ENCODE measurements around the gene ZFHX3. TPM values are rescaled to one million over a fixed set of nuclear protein-coding genes. Genes with fewer than 3 reads are reported as not detected.

ZFHX3 gene
- total RNA-seq, 1 donor from 2014 or later: 48.5 TPM

DNA sequence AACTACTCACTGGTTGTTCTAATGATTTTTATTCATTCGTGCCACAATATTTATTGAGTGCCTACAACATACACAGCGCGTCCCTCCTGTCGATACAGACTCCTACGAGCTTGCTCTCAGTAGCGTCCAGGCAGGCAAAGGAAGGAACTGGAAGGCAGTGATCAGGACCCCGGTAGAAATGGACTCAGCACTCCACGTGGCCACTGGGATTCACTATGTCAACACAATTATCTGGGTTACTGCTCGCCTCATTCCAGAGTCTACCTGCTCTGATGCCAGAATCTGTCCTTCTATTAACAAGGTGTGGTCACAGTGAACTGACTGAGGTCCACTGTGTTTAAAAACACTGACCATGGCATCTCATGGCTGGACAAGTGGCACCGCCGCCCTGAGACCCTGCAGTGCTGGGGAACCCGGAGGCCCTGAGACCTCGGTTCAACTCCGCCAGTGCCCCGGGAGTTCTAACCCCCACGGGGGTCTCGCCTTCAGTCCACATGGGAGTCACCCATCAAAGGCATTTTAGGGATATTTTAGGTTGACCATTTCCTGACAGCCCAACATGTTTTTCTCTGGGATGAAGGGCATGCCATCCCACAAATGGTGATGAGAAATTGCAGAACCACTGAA, 71.4 kb downstream of the ZFHX3 start:
- H3K27me3 Mint-ChIP-seq: no peaks in the 10 kb centered on the region
- no peak for DNase-seq (ENCODE audit: extremely low spot score, unreplicated experiment)
- H3K9me3 Mint-ChIP-seq: no peaks in the 10 kb centered on the region
- peak overlapping the region; percentile 33 for H3K27ac Mint-ChIP-seq
- TF ChIP-seq, protein P1, sequence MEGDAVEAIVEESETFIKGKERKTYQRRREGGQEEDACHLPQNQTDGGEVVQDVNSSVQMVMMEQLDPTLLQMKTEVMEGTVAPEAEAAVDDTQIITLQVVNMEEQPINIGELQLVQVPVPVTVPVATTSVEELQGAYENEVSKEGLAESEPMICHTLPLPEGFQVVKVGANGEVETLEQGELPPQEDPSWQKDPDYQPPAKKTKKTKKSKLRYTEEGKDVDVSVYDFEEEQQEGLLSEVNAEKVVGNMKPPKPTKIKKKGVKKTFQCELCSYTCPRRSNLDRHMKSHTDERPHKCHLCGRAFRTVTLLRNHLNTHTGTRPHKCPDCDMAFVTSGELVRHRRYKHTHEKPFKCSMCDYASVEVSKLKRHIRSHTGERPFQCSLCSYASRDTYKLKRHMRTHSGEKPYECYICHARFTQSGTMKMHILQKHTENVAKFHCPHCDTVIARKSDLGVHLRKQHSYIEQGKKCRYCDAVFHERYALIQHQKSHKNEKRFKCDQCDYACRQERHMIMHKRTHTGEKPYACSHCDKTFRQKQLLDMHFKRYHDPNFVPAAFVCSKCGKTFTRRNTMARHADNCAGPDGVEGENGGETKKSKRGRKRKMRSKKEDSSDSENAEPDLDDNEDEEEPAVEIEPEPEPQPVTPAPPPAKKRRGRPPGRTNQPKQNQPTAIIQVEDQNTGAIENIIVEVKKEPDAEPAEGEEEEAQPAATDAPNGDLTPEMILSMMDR (conservative IDR thresholded peaks at IDR 0.05): no peak
- no peak overlapping the region for H3K4me3 Mint-ChIP-seq
- H3K36me3 Mint-ChIP-seq: peaks cover 18% of the 10 kb centered on the region
- H3K4me1 Mint-ChIP-seq (ENCODE audit: unreplicated experiment): peaks cover 49% of the 10 kb centered on the region

DNA sequence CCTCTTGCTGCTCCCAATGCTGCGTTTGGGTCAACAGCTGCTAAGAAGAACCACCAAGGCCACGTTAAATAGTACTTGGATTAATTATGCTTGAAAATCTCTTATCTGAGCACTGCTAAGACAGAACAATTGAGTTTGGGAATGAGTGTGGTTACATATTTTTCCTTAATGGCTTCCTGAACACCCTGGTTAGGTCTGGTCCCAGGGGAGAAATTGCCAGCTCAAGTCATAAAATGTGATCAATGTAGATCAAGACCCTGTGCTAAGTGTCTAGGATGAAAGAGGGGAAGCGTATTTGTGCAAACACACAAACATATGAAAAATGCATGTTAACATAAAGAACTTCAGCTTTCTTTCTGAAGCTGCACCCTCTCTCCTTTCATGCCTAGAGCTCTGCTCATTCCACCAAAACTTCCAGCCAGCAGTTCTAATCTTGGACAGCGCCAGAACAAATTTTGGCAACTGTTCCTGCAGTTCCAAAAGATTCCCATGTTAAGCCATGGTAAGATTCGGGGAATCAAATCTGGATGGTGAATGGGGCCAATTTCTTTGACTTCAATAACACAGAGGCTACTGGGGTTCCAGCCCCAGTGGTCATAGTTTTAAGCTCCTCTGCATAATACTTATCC, 72.0 kb downstream of the ZFHX3 start:
- Mint-ChIP-seq H3K4me3 (no peak overlapping the region), H3K27ac (no peak overlapping the region), H3K36me3 (peaks cover 18% of the 10 kb centered on the region), H3K9me3 (no peaks in the 10 kb centered on the region), H3K27me3 (no peaks in the 10 kb centered on the region), H3K4me1 (ENCODE audit: unreplicated experiment) (peaks cover 49% of the 10 kb centered on the region)
- DNase-seq (ENCODE audit: extremely low spot score, unreplicated experiment): no peak
- TF ChIP-seq, protein P1 (conservative IDR thresholded peaks at IDR 0.05): no peak

DNA sequence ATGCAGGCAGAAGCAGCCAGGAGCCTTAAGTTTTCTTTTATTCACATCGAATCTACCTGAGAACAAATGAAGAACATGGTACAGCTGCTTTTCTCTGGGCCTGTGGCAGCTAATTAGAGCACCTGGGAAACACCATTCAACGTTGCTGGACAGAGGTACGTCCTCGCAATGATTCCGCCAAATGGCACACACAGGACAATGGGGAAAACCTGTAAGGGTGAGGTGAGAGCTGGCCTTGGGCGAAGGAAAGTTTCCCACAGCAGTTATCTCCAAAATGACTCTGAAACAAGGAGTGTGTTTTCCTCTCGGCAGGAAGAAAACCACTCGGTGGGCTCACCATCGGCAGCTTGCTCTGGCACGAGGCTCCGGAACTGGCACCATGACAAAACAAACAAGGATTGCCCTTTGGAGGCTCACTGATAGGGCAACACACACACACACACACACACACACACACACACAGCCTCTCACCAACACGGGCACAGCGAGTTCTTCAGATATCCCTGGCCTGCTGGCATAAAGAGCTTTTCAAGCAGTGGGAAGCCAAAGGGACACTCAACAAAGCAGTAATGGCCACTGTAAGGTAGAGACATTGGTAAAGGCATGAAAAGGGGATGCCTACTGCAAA, 73.7 kb downstream of the ZFHX3 start:
- Mint-ChIP-seq H3K4me1 (ENCODE audit: unreplicated experiment) (peaks cover 61% of the 10 kb centered on the region), H3K27me3 (no peaks in the 10 kb centered on the region), H3K27ac (no peak overlapping the region), H3K9me3 (no peaks in the 10 kb centered on the region), H3K36me3 (peaks cover 13% of the 10 kb centered on the region), H3K4me3 (no peak overlapping the region)
- no peak for DNase-seq (ENCODE audit: extremely low spot score, unreplicated experiment)
- TF ChIP-seq, protein P1 (conservative IDR thresholded peaks at IDR 0.05): no peak

DNA sequence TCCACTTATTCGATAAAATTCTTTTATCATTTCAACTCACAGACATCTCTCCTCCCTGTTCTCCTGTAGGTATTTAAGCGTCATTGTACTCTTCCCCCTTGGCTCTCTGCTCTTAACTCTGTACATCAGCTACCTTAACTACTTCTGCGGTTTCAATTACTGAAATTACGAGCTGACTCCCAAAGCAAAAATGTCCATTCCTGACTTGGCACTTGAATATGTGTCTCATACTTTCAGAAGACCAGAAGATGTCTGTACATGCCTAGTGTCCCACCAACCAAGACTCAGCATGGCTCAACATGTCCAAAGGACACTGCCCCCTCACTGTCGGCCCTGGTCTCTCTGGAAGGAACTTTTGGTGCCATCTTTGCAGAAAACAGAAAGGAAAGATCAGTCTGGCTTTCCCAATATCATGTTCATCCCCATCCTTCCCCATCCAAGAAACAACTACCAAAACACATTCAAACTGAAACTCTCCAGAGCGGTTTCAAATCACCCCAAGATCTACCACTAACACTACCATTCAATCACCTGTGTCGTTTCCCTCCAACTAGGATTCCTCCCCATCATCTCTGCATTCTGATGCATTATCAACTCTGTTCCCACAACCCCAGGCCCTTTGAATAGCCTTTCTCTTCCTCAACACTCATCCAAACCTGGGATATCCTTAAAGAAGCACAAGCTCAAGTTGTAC, 74.9 kb downstream of the ZFHX3 start:
- H3K27me3 Mint-ChIP-seq: no peaks in the 10 kb centered on the region
- no peaks in the 10 kb centered on the region for H3K9me3 Mint-ChIP-seq
- no peak overlapping the region for H3K4me3 Mint-ChIP-seq
- H3K27ac Mint-ChIP-seq: no peak overlapping the region
- TF ChIP-seq, protein P1 (conservative IDR thresholded peaks at IDR 0.05): no peak
- DNase-seq (ENCODE audit: extremely low spot score, unreplicated experiment): no peak
- H3K36me3 Mint-ChIP-seq: peaks cover 13% of the 10 kb centered on the region
- H3K4me1 Mint-ChIP-seq (ENCODE audit: unreplicated experiment): peaks cover 69% of the 10 kb centered on the region

DNA sequence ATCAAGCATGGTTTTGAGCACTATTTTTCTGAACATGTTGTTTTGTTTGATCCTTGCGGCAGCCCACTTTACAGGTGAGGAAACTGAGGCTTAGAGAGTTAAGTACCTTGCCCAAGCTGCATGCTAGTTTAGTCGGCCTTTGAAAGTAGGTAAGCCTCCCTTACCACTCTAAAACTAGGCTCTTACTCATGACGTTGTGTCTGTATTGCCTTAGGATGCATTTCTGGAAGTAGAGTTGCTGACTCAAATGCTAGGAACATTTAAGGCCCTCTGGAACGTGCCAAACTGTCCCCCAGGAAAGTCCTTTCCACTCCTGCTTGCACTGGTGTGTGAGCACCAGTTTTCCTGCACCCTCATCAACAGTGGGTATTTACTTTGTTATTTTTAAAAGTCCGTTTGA, 76.6 kb downstream of the ZFHX3 start:
- Mint-ChIP-seq H3K27me3 (no peaks in the 10 kb centered on the region), H3K4me1 (ENCODE audit: unreplicated experiment) (peaks cover 68% of the 10 kb centered on the region), H3K36me3 (peaks cover 15% of the 10 kb centered on the region), H3K27ac (peak overlapping the region; percentile 57), H3K9me3 (no peaks in the 10 kb centered on the region), H3K4me3 (no peak overlapping the region)
- no peak for DNase-seq (ENCODE audit: extremely low spot score, unreplicated experiment)
- TF ChIP-seq, protein P1 (conservative IDR thresholded peaks at IDR 0.05): no peak

Data from type B pancreatic cell (in vitro differentiated cells).